Neural crest cell (in vitro differentiated cells): ENCODE data around the gene UNCX. TPM values are rescaled to one million over a fixed set of nuclear protein-coding genes. Genes with fewer than 3 reads are reported as not detected.
A peak's percentile ranks its signal among the peaks of the same experiment; 100 is the strongest.

Source experiments
- DNase-seq: peaks from one replicate; pipeline ENCODE4 v3.0.0; 2021; ENCODE audit warnings: low read depth, mixed read lengths, low spot score
- H3K27ac Mint-ChIP-seq: one replicate; pipeline ENCODE4 v1.8.0; 2021; ENCODE audit warnings: mild to moderate bottlenecking, mixed read lengths; ENCODE audit not compliant: unreplicated experiment
- H3K27me3 Mint-ChIP-seq: 2 replicates; pipeline ENCODE4 v1.8.0; 2021; ENCODE audit warnings: low read depth, mild to moderate bottlenecking, mixed read lengths
- H3K36me3 Mint-ChIP-seq: 2 replicates; pipeline ENCODE4 v1.8.0; 2021; ENCODE audit warnings: low read depth, mild to moderate bottlenecking, mixed read lengths
- H3K4me1 Mint-ChIP-seq: 2 replicates; pipeline ENCODE4 v1.8.0; 2021; ENCODE audit warnings: mixed read lengths
- H3K4me3 Mint-ChIP-seq: one replicate; pipeline ENCODE4 v1.8.0; 2021; ENCODE audit warnings: mild to moderate bottlenecking, mixed read lengths
- H3K9me3 Mint-ChIP-seq: 2 replicates; pipeline ENCODE4 v1.8.0; 2021; ENCODE audit warnings: mixed read lengths
- CTCF ChIP-seq: fragments of 200-600 bp; sonication (generic); conservative IDR thresholded peaks from 2 replicates; pipeline ENCODE4 v1.5.0; 2021; ENCODE audit warnings: antibody characterized with exemption, mild to moderate bottlenecking
- total RNA-seq: library from RNA; stranded (reverse); gene quantifications from 2 replicates; pipeline ENCODE4 v1.2.1, GENCODE V29; 2021

Gene UNCX
- total RNA-seq, 1 donor from 2014 or later, result 2.4 TPM

GRCh38 chr7:1243964-1244416, 11.3 kb downstream of the UNCX start:
- Mint-ChIP-seq H3K4me1 (peaks cover 4% of the 10 kb centered on the region), H3K27ac (no peak overlapping the region), H3K27me3 (peaks cover 88% of the 10 kb centered on the region), H3K36me3 (no peaks in the 10 kb centered on the region), H3K4me3 (no peak overlapping the region), H3K9me3 (no peaks in the 10 kb centered on the region)
- TF ChIP-seq CTCF, result no peak
- DNase-seq, result no peak

GRCh38 chr7:1244700-1245523, 12.2 kb downstream of the UNCX start:
- DNase-seq, result no peak
- Mint-ChIP-seq H3K9me3 (no peaks in the 10 kb centered on the region), H3K4me3 (no peak overlapping the region), H3K27me3 (peaks cover 85% of the 10 kb centered on the region), H3K27ac (no peak overlapping the region), H3K36me3 (no peaks in the 10 kb centered on the region), H3K4me1 (peaks cover 4% of the 10 kb centered on the region)
- TF ChIP-seq CTCF, result no peak

- TF ChIP-seq CTCF, result no peak
- H3K9me3 Mint-ChIP-seq, result no peaks in the 10 kb centered on the region
- H3K4me3 Mint-ChIP-seq, result peak overlapping the region; percentile 52
- no peak overlapping the region for H3K27ac Mint-ChIP-seq
- peaks cover 85% of the 10 kb centered on the region for H3K27me3 Mint-ChIP-seq
- H3K4me1 Mint-ChIP-seq, result peaks cover 4% of the 10 kb centered on the region
- no peaks in the 10 kb centered on the region for H3K36me3 Mint-ChIP-seq
- DNase-seq, result no peak
These were observed 12.9 kb downstream of the UNCX start for GRCh38 chr7:1245524-1246050.

GRCh38 chr7:1246160-1246870, 13.6 kb downstream of the UNCX start:
- peaks cover 87% of the 10 kb centered on the region for H3K27me3 Mint-ChIP-seq
- H3K27ac Mint-ChIP-seq, result no peak overlapping the region
- H3K9me3 Mint-ChIP-seq, result no peaks in the 10 kb centered on the region
- no peak for TF ChIP-seq CTCF
- H3K4me1 Mint-ChIP-seq, result peaks cover 4% of the 10 kb centered on the region
- peak overlapping the region; percentile 52 for H3K4me3 Mint-ChIP-seq
- no peak for DNase-seq
- no peaks in the 10 kb centered on the region for H3K36me3 Mint-ChIP-seq

- H3K4me1 Mint-ChIP-seq, result peaks cover 4% of the 10 kb centered on the region
- no peaks in the 10 kb centered on the region for H3K9me3 Mint-ChIP-seq
- H3K27ac Mint-ChIP-seq, result no peak overlapping the region
These were observed 14.3 kb downstream of the UNCX start for GRCh38 chr7:1246871-1247526.

More at GRCh38 chr7:1246871-1247526, 14.3 kb downstream of the UNCX start:
- DNase-seq, result no peak
- Mint-ChIP-seq H3K36me3 (no peaks in the 10 kb centered on the region), H3K4me3 (no peak overlapping the region), H3K27me3 (peaks cover 88% of the 10 kb centered on the region)
- no peak for TF ChIP-seq CTCF
